Testis (tissue), 3 donors: Measurements from ENCODE around the gene NDST1. TPM values are rescaled to one million over a fixed set of nuclear protein-coding genes. Genes with fewer than 3 reads are reported as not detected.

Experiments
- DNase-seq: peaks from one replicate; pipeline ENCODE4 v3.0.0-alpha.2; 2019
- H3K27ac ChIP-seq, 2 donors: fragments of 200-600 bp; sonication (generic); one replicate each; pipeline ENCODE4 v1.5.1; 2019
- H3K27me3 ChIP-seq: fragments of 200-600 bp; sonication (generic); one replicate; pipeline ENCODE4 v1.5.1; 2019
- H3K36me3 ChIP-seq: fragments of 200-600 bp; sonication (generic); one replicate; pipeline ENCODE4 v1.5.1; 2017; ENCODE audit warnings: low read depth; ENCODE audit errors: missing control alignments
- H3K4me1 ChIP-seq: fragments of 200-600 bp; sonication (generic); one replicate; pipeline ENCODE4 v1.5.1; 2019
- H3K4me3 ChIP-seq, 2 donors: fragments of 200-600 bp; sonication (generic); one replicate each; pipeline ENCODE4 v1.5.1; 2017 to 2019
- H3K9me3 ChIP-seq: fragments of 200-600 bp; sonication (generic); one replicate; pipeline ENCODE4 v1.5.1; 2017
- CTCF ChIP-seq, 3 experiments: fragments of 450-650 bp in 2 of 3; fragments of 200-600 bp in 1 of 3; sonication (generic) in 1 of 3; IDR thresholded peaks; one replicate each; pipeline ENCODE4 v1.5.1; 2016 to 2019; ENCODE audit warnings: antibody characterized with exemption in 3 of 3, mild to moderate bottlenecking in 2 of 3, moderate library complexity in 1 of 3
- POLR2A ChIP-seq: fragments of 450-650 bp; IDR thresholded peaks from one replicate; pipeline ENCODE4 v1.6.1; 2017; ENCODE audit warnings: antibody characterized with exemption, mild to moderate bottlenecking, moderate library complexity
- WGBS, 2 donors: methylation state at CpG; one replicate each; pipeline ENCODE4 v1.1.5; 2018; 5-methylcytosine and 5-hydroxymethylcytosine counted together
- intact Hi-C: fragments of 100-400 bp; cut with DNase I; formaldehyde crosslinking; loops from one replicate; pipeline ENCODE4 v1.15.1; 2023; ENCODE audit warnings: low total_unique reads
- polyA plus RNA-seq: library from polyadenylated mRNA; stranded (reverse); fragments of 350-450 nt; fragmentation: Illumina TruSeq; extraction: RNeasy Lipid Tissue Mini Kit (QIAGEN cat#74804); gene quantifications from one replicate; pipeline ENCODE4 v1.2.3, GENCODE V29; 2014; ENCODE audit warnings: low read depth, low replicate concordance; ENCODE audit not compliant: insufficient read depth
- total RNA-seq, 2 donors: library from RNA; depleted of rRNA; stranded (reverse); fragments of >200 nt; gene quantifications; one replicate each; pipeline ENCODE4 v1.2.3, GENCODE V29; 2016

NDST1 gene
- total and polyA plus RNA-seq, 3 donors from 2014 or later: 55.0 to 174 (median 167) TPM

DNA sequence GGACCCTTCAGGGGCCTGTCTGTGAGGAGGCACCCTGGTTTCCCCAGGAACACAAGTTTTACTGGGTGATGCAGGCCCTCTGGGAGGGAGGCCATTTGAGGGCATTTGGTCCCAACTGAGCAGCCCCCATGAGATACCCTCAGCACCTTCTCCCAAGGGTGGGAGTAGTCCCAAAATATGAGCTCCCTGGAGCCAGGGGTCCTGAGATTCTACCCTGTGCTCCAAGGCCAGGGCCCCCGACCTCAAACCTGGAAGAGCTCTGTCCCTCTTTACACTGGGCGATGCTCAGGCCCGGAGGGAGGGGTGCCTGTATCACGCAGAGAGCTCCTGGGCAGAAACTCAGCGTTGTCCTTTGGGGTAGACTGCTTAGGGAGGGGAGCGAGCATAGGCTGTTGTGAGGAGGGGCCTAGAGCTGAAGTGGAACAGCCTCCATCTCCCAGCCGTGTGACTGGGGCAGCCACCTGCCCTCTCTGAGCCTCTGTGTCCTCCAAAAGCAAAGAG is 68.6 kb downstream of the NDST1 start:
- TF ChIP-seq POLR2A (no peak), CTCF (IDR thresholded peaks at IDR 0.05) (no peak)
- H3K27me3 ChIP-seq: no peaks in the 10 kb centered on the region
- WGBS, 2 donors: 85 to 88% methylated on average over 3 to 7 of the region's 7 CpGs
- no peak overlapping the region for H3K27ac ChIP-seq
- no peak for DNase-seq
- no peaks in the 10 kb centered on the region for H3K36me3 ChIP-seq
- H3K9me3 ChIP-seq: no peaks in the 10 kb centered on the region
- intact Hi-C loops: no loop called here
- H3K4me1 ChIP-seq: no peaks in the 10 kb centered on the region
- H3K4me3 ChIP-seq: no peak overlapping the region

DNA sequence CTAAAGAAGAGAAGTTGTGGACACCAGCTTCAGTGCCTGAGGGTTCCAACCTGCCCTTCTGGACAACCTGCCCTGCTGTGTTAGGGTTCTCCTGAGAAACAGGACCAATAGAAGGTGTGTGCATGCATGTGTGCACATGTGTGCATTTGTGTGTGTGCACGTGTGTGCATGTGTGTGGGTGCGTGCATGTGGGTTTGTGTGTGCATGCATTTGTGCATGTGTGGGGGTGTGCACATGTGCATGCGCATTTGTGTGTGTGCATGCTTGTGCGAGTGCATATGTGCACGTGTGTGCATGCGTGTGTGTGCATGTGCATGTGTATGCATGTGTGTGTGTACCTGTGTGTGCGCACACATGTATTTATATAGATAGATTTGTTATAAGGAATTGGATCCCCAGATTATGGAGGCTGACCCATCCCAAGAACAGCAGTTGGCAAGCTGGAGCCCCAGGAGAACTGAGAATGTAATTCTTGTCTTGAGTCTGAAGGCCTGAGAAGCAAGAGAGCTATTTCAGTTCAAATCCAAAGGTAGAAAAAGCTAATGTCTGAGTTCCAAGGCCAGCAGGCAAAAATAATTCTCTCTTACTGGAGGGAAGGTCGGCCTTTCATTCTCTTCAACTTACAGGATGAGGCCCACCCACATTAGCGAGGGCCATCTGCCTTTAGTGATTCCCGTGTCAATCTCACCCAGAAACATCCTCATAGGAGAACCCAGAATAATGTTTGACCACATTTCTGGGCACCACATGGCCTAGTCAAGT is 69.6 kb downstream of the NDST1 start:
- WGBS, 2 donors: 85 to 88% methylated on average over 9 to 10 of the region's 10 CpGs

GRCh38 chr5:150578781-150579461 is 71.0 kb downstream of the NDST1 start:
- no peak for TF ChIP-seq CTCF (IDR thresholded peaks at IDR 0.05)
- DNase-seq: no peak
- intact Hi-C loops: no loop called here
- 76 to 87% methylated on average over 5 to 16 of the region's 16 CpGs for WGBS, 2 donors
- Histone ChIP-seq H3K27me3 (no peaks in the 10 kb centered on the region), H3K9me3 (no peaks in the 10 kb centered on the region), H3K4me3 (no peak overlapping the region), H3K4me1 (peaks cover 6% of the 10 kb centered on the region), H3K36me3 (no peaks in the 10 kb centered on the region), H3K27ac (no peak overlapping the region)

More for the DNA sequence above, 69.6 kb downstream of the NDST1 start:
- peaks cover 4% of the 10 kb centered on the region for H3K4me1 ChIP-seq
- no peaks in the 10 kb centered on the region for H3K9me3 ChIP-seq
- H3K27me3 ChIP-seq: no peaks in the 10 kb centered on the region
- no peak for DNase-seq
- intact Hi-C loops: no loop called here
- no peak overlapping the region for H3K27ac ChIP-seq
- no peaks in the 10 kb centered on the region for H3K36me3 ChIP-seq
- TF ChIP-seq POLR2A: no peak
- no peak for TF ChIP-seq CTCF (IDR thresholded peaks at IDR 0.05)
- no peak overlapping the region for H3K4me3 ChIP-seq

- TF ChIP-seq POLR2A: no peak
- no peak for TF ChIP-seq CTCF (IDR thresholded peaks at IDR 0.05)
- no peak for DNase-seq
- H3K9me3 ChIP-seq: no peaks in the 10 kb centered on the region
- peaks cover 6% of the 10 kb centered on the region for H3K4me1 ChIP-seq
- H3K27ac ChIP-seq: no peak overlapping the region
- H3K4me3 ChIP-seq: no peak overlapping the region
- 90 to 93% methylated on average over 2 to 11 of the region's 11 CpGs for WGBS, 2 donors
- no peaks in the 10 kb centered on the region for H3K36me3 ChIP-seq
- intact Hi-C loops: no loop called here
- H3K27me3 ChIP-seq: no peaks in the 10 kb centered on the region
These were observed 71.8 kb downstream of the NDST1 start for GRCh38 chr5:150579462-150580400.
